ENCODE results near the gene SETDB2.
"Not testable (repeated sequence)": the region's sequence is repeated elsewhere in the genome, so short reads cannot be mapped to it uniquely, and the experiment has no call there.

Gene SETDB2

DNA sequence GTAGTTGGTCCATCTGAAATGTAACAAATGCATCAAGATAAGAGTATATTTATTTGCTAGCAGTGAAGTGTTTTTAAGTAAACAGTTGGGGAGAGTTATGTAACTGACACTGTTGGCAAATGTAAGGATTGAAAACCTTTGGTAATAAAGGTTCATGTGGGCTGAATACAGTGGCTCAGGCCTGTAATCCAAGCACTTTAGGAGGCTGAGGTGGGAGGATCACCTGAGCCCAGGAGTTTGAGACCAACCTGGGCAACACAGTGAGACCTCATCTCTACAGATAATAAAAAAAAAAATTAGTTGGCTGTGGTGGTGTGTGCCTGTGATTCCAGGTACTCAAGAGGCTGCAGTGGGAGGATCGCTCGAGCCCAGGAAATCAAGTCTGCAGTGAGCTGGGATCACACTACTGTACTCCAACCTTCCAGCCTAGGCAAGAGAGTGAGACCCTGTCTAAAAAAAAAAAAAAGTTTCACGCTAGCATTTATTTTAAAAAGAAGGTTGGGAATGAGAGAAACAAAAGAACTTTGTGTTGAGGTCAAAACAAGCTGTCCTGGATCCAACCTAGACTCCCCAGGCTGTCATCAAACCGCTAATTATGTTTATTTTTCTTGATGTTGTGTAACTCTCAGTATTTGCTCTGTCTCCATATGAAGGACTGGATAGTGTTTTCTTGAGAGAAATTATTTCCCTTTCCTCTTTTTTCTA, 20.7 kb downstream of the SETDB2 start:
- Histone ChIP-seq H3K9ac (ENCODE audit: insufficient read length) (no peak overlapping the region), H3K36me3 (ENCODE audit: insufficient read depth, low read length) (peaks cover 2% of the 10 kb centered on the region; the same call in 1 of the 2 replicates), H3K4me3 (no peak overlapping the region), H3K27ac (no peak overlapping the region), H3K9me3 (ENCODE audit: low read depth, low read length) (no peaks in the 10 kb centered on the region)
- TF ChIP-seq EZH2 (IDR thresholded peaks at IDR 0.05) (no peak), POLR2AphosphoS5 (IDR thresholded peaks at IDR 0.05; ENCODE audit: borderline replicate concordance, low read depth, low read length) (no peak), FOXP2 (optimal IDR thresholded peaks at IDR 0.05; ENCODE audit: control extremely low read depth, extremely low read length, insufficient read depth) (no peak)
- no peak for DNase-seq (ENCODE audit: low read depth, low spot score)

DNA sequence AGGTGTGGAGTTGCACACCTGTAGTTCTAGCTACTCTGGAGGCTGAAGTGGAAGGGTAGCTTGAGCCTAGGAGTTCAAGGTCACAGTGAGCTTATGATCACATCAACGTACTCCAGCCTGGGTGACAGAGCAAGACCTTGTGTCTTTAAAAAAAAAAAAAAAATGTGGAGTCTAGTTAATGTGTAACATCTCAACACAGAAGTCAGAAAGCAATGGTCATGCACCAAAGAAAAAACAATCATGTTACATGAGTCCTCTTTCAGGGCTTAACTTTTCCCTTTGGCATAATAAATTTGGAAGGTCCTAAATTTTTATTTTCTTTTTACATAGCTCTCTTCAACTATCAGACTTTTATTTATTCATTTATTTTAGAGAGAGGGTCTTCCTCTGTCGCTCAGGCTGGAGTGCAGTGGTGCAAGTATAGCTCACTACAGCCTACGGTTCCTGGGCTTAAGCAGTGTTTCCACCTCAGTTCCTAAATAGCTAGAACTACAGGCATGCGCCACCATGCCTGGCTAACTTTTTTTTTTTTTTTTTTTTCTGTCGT, 22.3 kb downstream of the SETDB2 start:
- Histone ChIP-seq H3K9ac (ENCODE audit: insufficient read length) (no peak overlapping the region), H3K4me3 (no peak overlapping the region), H3K27ac (no peak overlapping the region), H3K9me3 (ENCODE audit: low read depth, low read length) (no peaks in the 10 kb centered on the region), H3K36me3 (ENCODE audit: insufficient read depth, low read length) (peaks cover 2% of the 10 kb centered on the region; the same call in 1 of the 2 replicates)
- no peak for TF ChIP-seq POLR2AphosphoS5 (IDR thresholded peaks at IDR 0.05; ENCODE audit: borderline replicate concordance, low read depth, low read length)
- no peak for TF ChIP-seq FOXP2 (optimal IDR thresholded peaks at IDR 0.05; ENCODE audit: control extremely low read depth, extremely low read length, insufficient read depth)
- no peak for TF ChIP-seq EZH2 (IDR thresholded peaks at IDR 0.05)
- DNase-seq (ENCODE audit: low read depth, low spot score) = no peak

DNA sequence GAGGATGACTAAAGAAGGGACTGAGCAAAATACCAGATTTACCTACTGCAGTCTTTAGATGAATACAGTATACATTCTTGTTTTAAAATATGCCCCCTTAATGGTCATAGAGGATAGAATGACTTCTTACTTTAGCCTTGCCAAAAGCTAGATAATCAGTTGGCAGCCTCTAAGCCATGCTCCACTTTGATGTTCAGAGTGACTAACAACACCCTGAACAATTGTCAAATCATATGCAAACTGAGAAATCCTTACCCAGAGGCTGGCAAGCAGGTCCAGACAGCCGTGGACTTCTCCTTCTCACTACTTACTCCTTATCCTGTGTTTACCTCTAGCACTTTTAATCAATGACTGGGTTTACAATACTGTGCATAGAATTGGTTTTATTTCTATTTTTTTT, 28.1 kb downstream of the SETDB2 start:
- DNase-seq (ENCODE audit: low read depth, low spot score) = no peak
- no peak for TF ChIP-seq FOXP2 (optimal IDR thresholded peaks at IDR 0.05; ENCODE audit: control extremely low read depth, extremely low read length, insufficient read depth)
- no peak for TF ChIP-seq EZH2 (IDR thresholded peaks at IDR 0.05)
- no peak for TF ChIP-seq POLR2AphosphoS5 (IDR thresholded peaks at IDR 0.05; ENCODE audit: borderline replicate concordance, low read depth, low read length)

DNA sequence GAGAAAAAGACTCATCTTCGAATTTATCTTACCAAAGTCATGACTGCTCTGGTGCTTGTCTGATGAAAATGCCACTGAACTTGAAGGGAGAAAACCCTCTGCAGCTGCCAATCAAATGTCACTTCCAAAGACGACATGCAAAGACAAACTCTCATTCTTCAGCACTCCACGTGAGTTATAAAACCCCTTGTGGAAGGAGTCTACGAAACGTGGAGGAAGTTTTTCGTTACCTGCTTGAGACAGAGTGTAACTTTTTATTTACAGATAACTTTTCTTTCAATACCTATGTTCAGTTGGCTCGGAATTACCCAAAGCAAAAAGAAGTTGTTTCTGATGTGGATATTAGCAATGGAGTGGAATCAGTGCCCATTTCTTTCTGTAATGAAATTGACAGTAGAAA, 32.5 kb downstream of the SETDB2 start:
- Histone ChIP-seq H3K27ac (no peak overlapping the region), H3K9me3 (ENCODE audit: low read depth, low read length) (no peaks in the 10 kb centered on the region), H3K36me3 (ENCODE audit: insufficient read depth, low read length) (no peaks in the 10 kb centered on the region), H3K4me3 (no peak overlapping the region), H3K9ac (ENCODE audit: insufficient read length) (no peak overlapping the region)
- TF ChIP-seq POLR2AphosphoS5 (IDR thresholded peaks at IDR 0.05; ENCODE audit: borderline replicate concordance, low read depth, low read length) (no peak), FOXP2 (optimal IDR thresholded peaks at IDR 0.05; ENCODE audit: control extremely low read depth, extremely low read length, insufficient read depth) (no peak), EZH2 (IDR thresholded peaks at IDR 0.05) (no peak)
- DNase-seq (ENCODE audit: low read depth, low spot score) = no peak

More for the DNA sequence above, 28.1 kb downstream of the SETDB2 start:
- no peak overlapping the region for H3K4me3 ChIP-seq
- no peaks in the 10 kb centered on the region for H3K36me3 ChIP-seq (ENCODE audit: insufficient read depth, low read length)
- no peaks in the 10 kb centered on the region for H3K9me3 ChIP-seq (ENCODE audit: low read depth, low read length)
- no peak overlapping the region for H3K27ac ChIP-seq
- H3K9ac ChIP-seq (ENCODE audit: insufficient read length) = no peak overlapping the region

DNA sequence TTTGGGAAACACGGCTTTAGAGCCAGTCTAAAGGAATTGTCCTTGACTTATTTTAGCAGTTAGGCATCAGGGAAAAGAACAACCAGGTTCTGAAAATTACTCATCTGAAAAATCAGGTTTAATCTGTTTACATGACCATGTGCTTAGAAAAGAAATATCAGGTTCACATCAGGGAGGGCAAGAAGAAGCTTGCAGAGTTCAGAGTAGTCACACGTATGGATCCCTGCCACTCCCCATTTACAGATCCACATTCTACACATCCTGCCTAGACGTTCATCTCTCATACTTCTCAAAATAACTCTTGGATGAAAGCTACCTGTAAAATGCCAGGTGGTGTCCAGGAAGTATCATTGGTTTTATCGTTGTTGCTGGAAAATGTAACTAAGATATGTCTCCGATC, 37.7 kb downstream of the SETDB2 start:
- no peaks in the 10 kb centered on the region for H3K36me3 ChIP-seq (ENCODE audit: insufficient read depth, low read length)
- no peak overlapping the region for H3K27ac ChIP-seq

DNA sequence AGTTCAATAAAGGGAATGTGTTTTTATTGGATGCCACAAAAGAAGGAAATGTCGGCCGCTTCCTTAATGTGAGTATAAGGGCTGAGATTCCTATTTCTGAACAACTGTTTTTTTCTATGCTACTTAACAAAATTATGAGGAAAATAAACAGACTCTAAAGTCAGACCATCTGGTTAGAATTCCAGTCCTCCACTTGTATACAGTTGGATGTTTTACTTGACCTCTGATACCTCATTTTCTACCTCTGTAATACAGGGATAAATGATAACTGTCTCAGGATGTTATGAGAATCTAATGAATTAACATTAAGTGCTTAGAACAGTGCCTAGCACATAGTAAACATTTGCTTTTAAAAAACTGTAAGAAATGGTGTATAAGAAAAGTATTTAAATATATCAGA, 44.5 kb downstream of the SETDB2 start:
- no peak for TF ChIP-seq POLR2AphosphoS5 (IDR thresholded peaks at IDR 0.05; ENCODE audit: borderline replicate concordance, low read depth, low read length)
- no peaks in the 10 kb centered on the region for H3K36me3 ChIP-seq (ENCODE audit: insufficient read depth, low read length)
- no peak overlapping the region for H3K9ac ChIP-seq (ENCODE audit: insufficient read length)
- H3K9me3 ChIP-seq (ENCODE audit: low read depth, low read length) = no peaks in the 10 kb centered on the region
- no peak overlapping the region for H3K27ac ChIP-seq
- no peak for DNase-seq (ENCODE audit: low read depth, low spot score)
- H3K4me3 ChIP-seq = no peak overlapping the region

More for the DNA sequence above, 37.7 kb downstream of the SETDB2 start:
- Histone ChIP-seq H3K4me3 (no peak overlapping the region), H3K9me3 (ENCODE audit: low read depth, low read length) (no peaks in the 10 kb centered on the region), H3K9ac (ENCODE audit: insufficient read length) (no peak overlapping the region)
- TF ChIP-seq EZH2 (IDR thresholded peaks at IDR 0.05) = no peak
- no peak for TF ChIP-seq POLR2AphosphoS5 (IDR thresholded peaks at IDR 0.05; ENCODE audit: borderline replicate concordance, low read depth, low read length)
- TF ChIP-seq FOXP2 (optimal IDR thresholded peaks at IDR 0.05; ENCODE audit: control extremely low read depth, extremely low read length, insufficient read depth) = no peak
- DNase-seq (ENCODE audit: low read depth, low spot score) = no peak

DNA sequence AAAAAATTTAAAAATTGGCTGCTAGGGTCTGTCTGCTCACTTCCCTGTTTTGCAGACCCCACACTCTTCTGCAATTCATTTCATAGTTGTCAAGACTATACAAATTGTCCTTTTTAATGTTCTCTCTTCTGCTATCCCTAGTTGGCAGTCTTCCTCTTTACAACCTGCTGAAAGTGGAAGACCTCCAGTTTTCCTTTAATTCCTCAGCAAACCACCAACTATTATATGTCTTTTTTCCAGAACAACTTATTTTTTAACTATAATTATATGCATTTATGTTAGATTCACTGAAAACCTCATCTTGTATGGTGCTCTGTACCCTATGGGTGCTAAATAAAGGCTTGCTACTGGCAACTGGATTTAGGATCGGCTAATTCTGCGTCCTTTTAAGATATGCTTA, 50.6 kb downstream of the SETDB2 start:
- no peak for DNase-seq (ENCODE audit: low read depth, low spot score)
- Histone ChIP-seq H3K4me3 (no peak overlapping the region), H3K9ac (ENCODE audit: insufficient read length) (no peak overlapping the region), H3K27ac (no peak overlapping the region), H3K36me3 (ENCODE audit: insufficient read depth, low read length) (no peaks in the 10 kb centered on the region), H3K9me3 (ENCODE audit: low read depth, low read length) (no peaks in the 10 kb centered on the region)
- TF ChIP-seq POLR2AphosphoS5 (IDR thresholded peaks at IDR 0.05; ENCODE audit: borderline replicate concordance, low read depth, low read length) (no peak), FOXP2 (optimal IDR thresholded peaks at IDR 0.05; ENCODE audit: control extremely low read depth, extremely low read length, insufficient read depth) (no peak), EZH2 (IDR thresholded peaks at IDR 0.05) (no peak)

DNA sequence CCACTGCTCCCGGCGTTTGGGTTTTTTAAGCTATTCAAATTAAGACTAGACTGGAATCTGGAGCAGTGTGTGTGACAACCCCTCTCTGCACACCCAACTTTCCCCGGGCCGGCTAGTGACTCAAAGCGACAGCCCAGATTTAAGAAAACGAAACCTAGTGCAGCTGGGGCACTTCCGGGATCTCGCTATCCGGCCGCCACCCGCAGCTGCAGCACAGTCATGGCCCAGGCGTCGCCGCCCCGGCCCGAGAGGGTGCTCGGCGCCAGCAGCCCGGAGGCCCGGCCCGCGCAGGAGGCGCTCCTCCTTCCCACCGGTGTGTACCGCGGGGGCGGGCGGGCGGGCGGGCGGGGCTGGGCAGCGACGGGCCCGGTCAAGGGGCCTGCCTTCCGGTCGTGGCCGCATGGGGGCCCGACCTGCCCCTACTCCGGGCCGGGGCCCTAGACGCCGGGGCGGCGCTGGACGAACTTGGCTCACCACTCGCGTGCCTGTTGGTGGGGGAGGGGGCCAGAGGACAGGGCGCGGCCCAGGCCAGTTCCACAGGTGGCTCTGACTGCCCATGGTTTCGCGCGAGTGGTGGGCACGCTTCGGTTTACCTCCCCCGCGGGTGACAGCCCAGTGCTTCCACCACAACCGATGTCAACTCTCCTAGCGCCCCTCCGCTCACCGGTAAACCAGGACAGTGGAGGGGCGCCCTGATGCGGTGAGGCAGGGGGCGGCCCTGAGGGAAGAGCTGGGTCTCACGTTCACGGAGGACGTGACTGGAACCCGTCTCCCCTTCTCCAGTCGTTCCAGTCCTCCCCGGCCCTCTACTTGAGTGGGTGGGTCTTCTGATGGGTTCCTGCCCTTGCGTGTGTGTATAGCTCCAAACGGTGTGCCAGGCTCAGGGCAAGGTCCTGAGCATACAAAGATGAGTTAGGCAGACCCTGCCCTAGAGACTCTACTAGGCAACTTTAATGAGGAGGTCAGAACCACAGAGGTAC, 52.0 kb downstream of the SETDB2 start, which contains the start of gene PHF11:
Gene PHF11, plus strand, starts transcription at position 171 of the 980 bp plus-strand sequence. Its CDS starts 49 bp downstream, at position 220.
- Histone ChIP-seq H3K9me3 (ENCODE audit: low read depth, low read length) (no peaks in the 10 kb centered on the region), H3K9ac (ENCODE audit: insufficient read length) (no peak within 1 kb of the TSS), H3K36me3 (ENCODE audit: insufficient read depth, low read length) (no peaks in the 10 kb centered on the region), H3K4me3 (no peak within 1 kb of the TSS), H3K27ac (no peak within 1 kb of the TSS)
- TF ChIP-seq FOXP2 (optimal IDR thresholded peaks at IDR 0.05; ENCODE audit: control extremely low read depth, extremely low read length, insufficient read depth) (no peak), EZH2 (IDR thresholded peaks at IDR 0.05) (no peak), POLR2AphosphoS5 (IDR thresholded peaks at IDR 0.05; ENCODE audit: borderline replicate concordance, low read depth, low read length) (no peak)
- DNase-seq (ENCODE audit: low read depth, low spot score) = no peak

DNA sequence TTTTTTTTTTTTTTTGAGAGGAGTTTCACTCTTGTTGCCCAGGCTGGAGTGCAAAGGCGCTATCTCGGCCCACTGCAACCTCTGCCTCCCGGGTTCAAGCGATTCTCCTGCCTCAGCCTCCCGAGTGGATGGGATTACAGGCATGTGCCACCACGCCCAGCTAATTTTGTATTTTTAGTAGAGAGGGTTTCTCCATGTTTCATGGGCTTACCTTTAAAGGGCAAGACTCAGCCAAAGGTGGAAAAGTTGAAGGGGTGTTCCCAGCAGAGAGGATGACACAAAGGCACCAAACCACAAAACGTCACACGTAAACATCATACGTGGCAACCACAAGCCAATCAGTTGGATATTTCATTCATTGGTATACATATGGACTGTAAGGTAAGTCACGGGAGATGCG, 52.8 kb downstream of the SETDB2 start:
- H3K9me3 ChIP-seq (ENCODE audit: low read depth, low read length); DNase-seq (ENCODE audit: low read depth, low spot score); H3K27ac ChIP-seq; H3K4me3 ChIP-seq; H3K36me3 ChIP-seq (ENCODE audit: insufficient read depth, low read length); H3K9ac ChIP-seq (ENCODE audit: insufficient read length): not testable (repeated sequence)
